Measurements from ENCODE around the gene RAD54L. TPM values are rescaled to one million over a fixed set of nuclear protein-coding genes. Genes with fewer than 3 reads are reported as not detected.

Gene RAD54L
- total RNA-seq, 2 experiments from 2014 or later: 0.33 to 1.0 TPM

- CTCF ChIA-PET: no interaction called here
- no peaks in the 10 kb centered on the region for H3K27me3 Mint-ChIP-seq
These were observed 29.1 kb upstream of the RAD54L start for GRCh38 chr1:46218443-46218842.

GRCh38 chr1:46219551-46220520 lies 27.7 kb upstream of the RAD54L start:
- ChIA-PET POLR2A (no interaction called here), CTCF (no interaction called here)
- Histone ChIP-seq H3K36me3 (ENCODE audit: insufficient read depth, low read length) (no peaks in the 10 kb centered on the region), H3K4me3 (ENCODE audit: low read length) (no peak overlapping the region), H3K9me3 (ENCODE audit: control insufficient read depth in 1 of 2, insufficient read depth in 1 of 2, low read length in 2 of 2) (no peaks in the 10 kb centered on the region), H3K27ac (ENCODE audit: low read depth in 1 of 2, low read length in 2 of 2) (no peak overlapping the region), H3K27me3 (ENCODE audit: control insufficient read depth in 1 of 2, insufficient read depth in 2 of 2, low read length in 2 of 2) (no peaks in the 10 kb centered on the region), H3K4me1 (ENCODE audit: insufficient read depth, low read length) (peaks cover 4% of the 10 kb centered on the region)
- Mint-ChIP-seq H3K27ac (no peak overlapping the region), H3K27me3 (no peaks in the 10 kb centered on the region), H3K9me3 (no peaks in the 10 kb centered on the region), H3K4me1 (ENCODE audit: low read depth) (no peaks in the 10 kb centered on the region), H3K36me3 (ENCODE audit: low read depth) (no peaks in the 10 kb centered on the region), H3K4me3 (no peak overlapping the region)
- TF ChIP-seq CTCF (IDR thresholded peaks at IDR 0.05): no peak
- intact Hi-C loops (cut with DNase I, micrococcal nuclease): no loop called here
- no peak for DNase-seq
- ATAC-seq (ENCODE audit: poor library complexity): no peak

More at GRCh38 chr1:46218443-46218842, 29.1 kb upstream of the RAD54L start:
- POLR2A ChIA-PET: no interaction called here
- H3K4me3 ChIP-seq (ENCODE audit: low read length): no peak overlapping the region
- H3K27me3 ChIP-seq (ENCODE audit: control insufficient read depth in 1 of 2, insufficient read depth in 2 of 2, low read length in 2 of 2): no peaks in the 10 kb centered on the region
- no peaks in the 10 kb centered on the region for H3K36me3 ChIP-seq (ENCODE audit: insufficient read depth, low read length)
- Mint-ChIP-seq H3K27ac (no peak overlapping the region), H3K4me3 (no peak overlapping the region), H3K9me3 (no peaks in the 10 kb centered on the region), H3K36me3 (ENCODE audit: low read depth) (no peaks in the 10 kb centered on the region), H3K4me1 (ENCODE audit: low read depth) (no peaks in the 10 kb centered on the region)
- intact Hi-C loops (cut with DNase I, micrococcal nuclease): no loop called here
- H3K4me1 ChIP-seq (ENCODE audit: insufficient read depth, low read length): no peaks in the 10 kb centered on the region
- no peak for DNase-seq
- H3K27ac ChIP-seq (ENCODE audit: low read depth in 1 of 2, low read length in 2 of 2): no peak overlapping the region
- no peak for ATAC-seq (ENCODE audit: poor library complexity)
- H3K9me3 ChIP-seq (ENCODE audit: control insufficient read depth in 1 of 2, insufficient read depth in 1 of 2, low read length in 2 of 2): no peaks in the 10 kb centered on the region
- TF ChIP-seq CTCF (IDR thresholded peaks at IDR 0.05): no peak

GRCh38 chr1:46220808-46221207 lies 26.8 kb upstream of the RAD54L start:
- no peaks in the 10 kb centered on the region for H3K27me3 ChIP-seq (ENCODE audit: control insufficient read depth in 1 of 2, insufficient read depth in 2 of 2, low read length in 2 of 2)
- CTCF ChIA-PET: no interaction called here
- no peak for TF ChIP-seq CTCF (IDR thresholded peaks at IDR 0.05)
- no peaks in the 10 kb centered on the region for H3K36me3 ChIP-seq (ENCODE audit: insufficient read depth, low read length)
- no peaks in the 10 kb centered on the region for H3K4me1 Mint-ChIP-seq (ENCODE audit: low read depth)
- H3K27ac ChIP-seq (ENCODE audit: low read depth in 1 of 2, low read length in 2 of 2): no peak overlapping the region
- ATAC-seq (ENCODE audit: poor library complexity) (no peak), DNase-seq (no peak)
- no peak overlapping the region for H3K4me3 Mint-ChIP-seq
- H3K4me1 ChIP-seq (ENCODE audit: insufficient read depth, low read length): peaks cover 4% of the 10 kb centered on the region
- intact Hi-C loops (cut with DNase I, micrococcal nuclease): no loop called here
- no peak overlapping the region for H3K4me3 ChIP-seq (ENCODE audit: low read length)
- H3K9me3 ChIP-seq (ENCODE audit: control insufficient read depth in 1 of 2, insufficient read depth in 1 of 2, low read length in 2 of 2): no peaks in the 10 kb centered on the region
- H3K27ac Mint-ChIP-seq: no peak overlapping the region
- no peaks in the 10 kb centered on the region for H3K36me3 Mint-ChIP-seq (ENCODE audit: low read depth)
- H3K9me3 Mint-ChIP-seq: no peaks in the 10 kb centered on the region
- no peaks in the 10 kb centered on the region for H3K27me3 Mint-ChIP-seq
- POLR2A ChIA-PET: no interaction called here

Data from CD4-positive, alpha-beta T cell (primary cell).